H1 (cell line): ENCODE results near the gene OSTC. TPM values are rescaled to one million over a fixed set of nuclear protein-coding genes. Genes with fewer than 3 reads are reported as not detected.

Source experiments
- ASH2L ChIP-seq: fragments of 200-600, 300-600 bp; sonication (generic); IDR thresholded peaks from one replicate; pipeline ENCODE4 v1.7.1; 2017; ENCODE audit warnings: low read length
- NANOG ChIP-seq: IDR thresholded peaks from 2 replicates; pipeline ENCODE4 v1.6.1; 2011; ENCODE audit warnings: low read length, low read depth, mild to moderate bottlenecking, inconsistent platforms; ENCODE audit not compliant: insufficient read depth, poor library complexity, severe bottlenecking
- polyA plus RNA-seq, 7 experiments: library from polyadenylated mRNA; depleted of rRNA in 3 of 7; stranded (reverse) in 5 of 7; unstranded in 2 of 7; fragments of >200 nt in 5 of 7; fragments of 200-250 nt in 2 of 7; gene quantifications; 1 replicate in 5 of 7; 2 replicates in 1 of 7; 4 replicates in 1 of 7; pipeline versions ENCODE4 v1.2.1 to v1.2.3, GENCODE V29; 2011 to 2013; ENCODE audit warnings: missing spikeins in 2 of 7, mixed read lengths in 2 of 7
- total RNA-seq: library from RNA; stranded (reverse); fragmentation: NEBNext Ultra II Directional; extraction: Animal tissue kit (Norgen Biotek cat#: 25700); gene quantifications from 2 replicates; pipeline ENCODE4 v1.2.1, GENCODE V29; 2021
- TF ChIP-seq, protein P1 (sequence below): IDR thresholded peaks from 2 replicates; pipeline ENCODE4 v1.6.1; 2012; ENCODE audit warnings: low read length, inconsistent platforms

OSTC gene
- total and polyA plus RNA-seq, 2 of the 8 experiments (the other 6 are each of a cell fraction or from before 2014, with no cell fraction given) = 165 to 176 TPM

DNA sequence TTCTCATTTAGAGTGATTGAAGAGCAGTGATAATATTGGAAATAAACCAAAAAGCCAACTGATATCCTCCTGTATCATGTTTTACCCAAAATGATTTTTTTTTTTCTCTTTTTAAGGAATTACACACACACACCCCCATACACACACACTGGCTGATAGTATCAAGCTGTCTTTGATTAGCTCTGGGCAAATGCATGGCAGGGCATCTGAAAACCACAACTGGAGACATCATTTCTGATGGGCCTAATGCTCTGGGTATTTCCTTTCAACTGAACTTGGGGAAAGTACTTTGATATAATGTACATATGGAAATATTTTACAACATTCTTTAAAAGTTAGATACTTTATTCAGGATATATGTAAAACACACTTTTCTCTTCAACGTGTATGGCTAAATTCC, 14.2 kb upstream of the OSTC start (continued):
- TF ChIP-seq, protein P1, sequence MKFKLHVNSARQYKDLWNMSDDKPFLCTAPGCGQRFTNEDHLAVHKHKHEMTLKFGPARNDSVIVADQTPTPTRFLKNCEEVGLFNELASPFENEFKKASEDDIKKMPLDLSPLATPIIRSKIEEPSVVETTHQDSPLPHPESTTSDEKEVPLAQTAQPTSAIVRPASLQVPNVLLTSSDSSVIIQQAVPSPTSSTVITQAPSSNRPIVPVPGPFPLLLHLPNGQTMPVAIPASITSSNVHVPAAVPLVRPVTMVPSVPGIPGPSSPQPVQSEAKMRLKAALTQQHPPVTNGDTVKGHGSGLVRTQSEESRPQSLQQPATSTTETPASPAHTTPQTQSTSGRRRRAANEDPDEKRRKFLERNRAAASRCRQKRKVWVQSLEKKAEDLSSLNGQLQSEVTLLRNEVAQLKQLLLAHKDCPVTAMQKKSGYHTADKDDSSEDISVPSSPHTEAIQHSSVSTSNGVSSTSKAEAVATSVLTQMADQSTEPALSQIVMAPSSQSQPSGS = no peak
- TF ChIP-seq ASH2L (no peak), NANOG (no peak)
